GM13976 (cell line): Measurements from ENCODE around the gene TARS1.
A peak's percentile ranks its signal among the peaks of the same experiment; 100 is the strongest.

ENCODE experiments used
- DNase-seq: peaks from one replicate; pipeline ENCODE4 v3.0.0; 2012; ENCODE audit warnings: low spot score
- CTCF ChIP-seq: IDR thresholded peaks from 2 replicates; pipeline ENCODE4 v1.5.1; 2012; ENCODE audit warnings: borderline replicate concordance, mild to moderate bottlenecking; ENCODE audit not compliant: insufficient read depth; ENCODE audit errors: extremely low read depth, missing control alignments, control extremely low read depth
- in situ Hi-C: fragments of 300-500 bp; cut with MboI; formaldehyde crosslinking; loops from one replicate; pipeline ENCODE4 v1.12.0; 2022; ENCODE audit warnings: low sequenced_read_pairs, mixed read lengths, inconsistent platforms; ENCODE audit not compliant: unreplicated experiment

The TARS1 gene

GRCh38 chr5:33468775-33469435, 28.1 kb downstream of the TARS1 start:
- no peak for DNase-seq
- TF ChIP-seq CTCF, result no peak
- in situ Hi-C loops, result no loop called here

GRCh38 chr5:33470544-33470943, 29.8 kb downstream of the TARS1 start:
- in situ Hi-C loops, result no loop called here
- DNase-seq, result peak; percentile 16
- TF ChIP-seq CTCF, result peak; percentile 32

GRCh38 chr5:33472805-33473409, 32.1 kb downstream of the TARS1 start:
- no peak for DNase-seq
- in situ Hi-C loops, result no loop called here
- no peak for TF ChIP-seq CTCF

GRCh38 chr5:33474004-33474403, 33.2 kb downstream of the TARS1 start:
- in situ Hi-C loops, result no loop called here
- DNase-seq, result no peak

GRCh38 chr5:33474931-33475499, 34.2 kb downstream of the TARS1 start:
- no peak for DNase-seq
- TF ChIP-seq CTCF, result no peak
- in situ Hi-C loops, result no loop called here

More at GRCh38 chr5:33474004-33474403, 33.2 kb downstream of the TARS1 start:
- TF ChIP-seq CTCF, result no peak

GRCh38 chr5:33475706-33476105, 34.9 kb downstream of the TARS1 start:
- TF ChIP-seq CTCF, result no peak
- no peak for DNase-seq
- in situ Hi-C loops, result no loop called here
